ENCODE data around the gene RBP3. TPM values are rescaled to one million over a fixed set of nuclear protein-coding genes. Genes with fewer than 3 reads are reported as not detected.

The RBP3 gene
- polyA plus RNA-seq, 1 donor from 2014 or later: not detected

DNA sequence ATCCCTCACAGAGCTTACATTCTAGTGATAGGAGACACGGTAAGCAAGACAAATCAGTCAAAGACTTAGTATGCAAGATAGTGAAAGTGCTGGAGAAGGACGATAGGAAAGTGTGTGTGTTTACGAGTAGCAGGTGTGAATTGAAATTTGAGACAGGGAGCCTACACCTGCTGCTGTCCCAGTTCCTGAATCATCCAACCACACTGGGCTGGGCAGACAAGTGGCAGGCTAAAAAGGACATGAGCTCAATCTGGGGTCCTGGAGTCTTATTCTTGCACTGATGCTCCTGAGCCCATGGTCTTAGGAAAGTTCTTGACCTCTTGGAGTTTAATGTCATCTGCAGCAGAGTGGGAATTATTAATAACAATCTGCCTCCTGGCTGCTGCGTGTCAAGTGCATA is 16.2 kb downstream of the RBP3 start:
- Histone ChIP-seq H2AFZ (ENCODE audit: low read depth, low read length) (no peak overlapping the region), H3K27ac (ENCODE audit: low read length) (no peak overlapping the region), H3K4me3 (ENCODE audit: low read length) (no peak overlapping the region), H3K36me3 (ENCODE audit: insufficient read depth, low read length) (no peaks in the 10 kb centered on the region), H3K4me2 (ENCODE audit: low read length) (no peak overlapping the region), H3F3A (ENCODE audit: insufficient read depth, low read length, poor library complexity, severe bottlenecking) (no peaks in the 10 kb centered on the region), H3K9me3 (ENCODE audit: low read length) (no peaks in the 10 kb centered on the region), H4K20me1 (ENCODE audit: insufficient read depth) (no peaks in the 10 kb centered on the region), H3K9me2 (ENCODE audit: insufficient read depth, low read length) (no peaks in the 10 kb centered on the region), H3K9ac (ENCODE audit: low read length) (no peak overlapping the region), H3K79me2 (replicated peaks; ENCODE audit: insufficient read depth, low read length) (no peaks in the 10 kb centered on the region), H3K27me3 (ENCODE audit: insufficient read depth, low read depth, low read length) (no peaks in the 10 kb centered on the region)
- no peak for TF ChIP-seq EP300 (conservative IDR thresholded peaks at IDR 0.05; ENCODE audit: poor library complexity, severe bottlenecking)
- TF ChIP-seq, protein P1, sequence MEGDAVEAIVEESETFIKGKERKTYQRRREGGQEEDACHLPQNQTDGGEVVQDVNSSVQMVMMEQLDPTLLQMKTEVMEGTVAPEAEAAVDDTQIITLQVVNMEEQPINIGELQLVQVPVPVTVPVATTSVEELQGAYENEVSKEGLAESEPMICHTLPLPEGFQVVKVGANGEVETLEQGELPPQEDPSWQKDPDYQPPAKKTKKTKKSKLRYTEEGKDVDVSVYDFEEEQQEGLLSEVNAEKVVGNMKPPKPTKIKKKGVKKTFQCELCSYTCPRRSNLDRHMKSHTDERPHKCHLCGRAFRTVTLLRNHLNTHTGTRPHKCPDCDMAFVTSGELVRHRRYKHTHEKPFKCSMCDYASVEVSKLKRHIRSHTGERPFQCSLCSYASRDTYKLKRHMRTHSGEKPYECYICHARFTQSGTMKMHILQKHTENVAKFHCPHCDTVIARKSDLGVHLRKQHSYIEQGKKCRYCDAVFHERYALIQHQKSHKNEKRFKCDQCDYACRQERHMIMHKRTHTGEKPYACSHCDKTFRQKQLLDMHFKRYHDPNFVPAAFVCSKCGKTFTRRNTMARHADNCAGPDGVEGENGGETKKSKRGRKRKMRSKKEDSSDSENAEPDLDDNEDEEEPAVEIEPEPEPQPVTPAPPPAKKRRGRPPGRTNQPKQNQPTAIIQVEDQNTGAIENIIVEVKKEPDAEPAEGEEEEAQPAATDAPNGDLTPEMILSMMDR (IDR thresholded peaks at IDR 0.05; ENCODE audit: poor library complexity, severe bottlenecking): no peak
- TF ChIP-seq, protein P2, sequence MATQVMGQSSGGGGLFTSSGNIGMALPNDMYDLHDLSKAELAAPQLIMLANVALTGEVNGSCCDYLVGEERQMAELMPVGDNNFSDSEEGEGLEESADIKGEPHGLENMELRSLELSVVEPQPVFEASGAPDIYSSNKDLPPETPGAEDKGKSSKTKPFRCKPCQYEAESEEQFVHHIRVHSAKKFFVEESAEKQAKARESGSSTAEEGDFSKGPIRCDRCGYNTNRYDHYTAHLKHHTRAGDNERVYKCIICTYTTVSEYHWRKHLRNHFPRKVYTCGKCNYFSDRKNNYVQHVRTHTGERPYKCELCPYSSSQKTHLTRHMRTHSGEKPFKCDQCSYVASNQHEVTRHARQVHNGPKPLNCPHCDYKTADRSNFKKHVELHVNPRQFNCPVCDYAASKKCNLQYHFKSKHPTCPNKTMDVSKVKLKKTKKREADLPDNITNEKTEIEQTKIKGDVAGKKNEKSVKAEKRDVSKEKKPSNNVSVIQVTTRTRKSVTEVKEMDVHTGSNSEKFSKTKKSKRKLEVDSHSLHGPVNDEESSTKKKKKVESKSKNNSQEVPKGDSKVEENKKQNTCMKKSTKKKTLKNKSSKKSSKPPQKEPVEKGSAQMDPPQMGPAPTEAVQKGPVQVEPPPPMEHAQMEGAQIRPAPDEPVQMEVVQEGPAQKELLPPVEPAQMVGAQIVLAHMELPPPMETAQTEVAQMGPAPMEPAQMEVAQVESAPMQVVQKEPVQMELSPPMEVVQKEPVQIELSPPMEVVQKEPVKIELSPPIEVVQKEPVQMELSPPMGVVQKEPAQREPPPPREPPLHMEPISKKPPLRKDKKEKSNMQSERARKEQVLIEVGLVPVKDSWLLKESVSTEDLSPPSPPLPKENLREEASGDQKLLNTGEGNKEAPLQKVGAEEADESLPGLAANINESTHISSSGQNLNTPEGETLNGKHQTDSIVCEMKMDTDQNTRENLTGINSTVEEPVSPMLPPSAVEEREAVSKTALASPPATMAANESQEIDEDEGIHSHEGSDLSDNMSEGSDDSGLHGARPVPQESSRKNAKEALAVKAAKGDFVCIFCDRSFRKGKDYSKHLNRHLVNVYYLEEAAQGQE (IDR thresholded peaks at IDR 0.05; ENCODE audit: borderline replicate concordance): no peak
- TF ChIP-seq RAD21 (conservative IDR thresholded peaks at IDR 0.05): no peak
- no peak for TF ChIP-seq TAF1 (IDR thresholded peaks at IDR 0.05; ENCODE audit: low read depth)
- TF ChIP-seq EZH2 (IDR thresholded peaks at IDR 0.05; ENCODE audit: borderline replicate concordance, insufficient read depth, low read length, poor library complexity, severe bottlenecking): no peak
- no peak for TF ChIP-seq MXI1 (conservative IDR thresholded peaks at IDR 0.05; ENCODE audit: poor library complexity, severe bottlenecking)
- TF ChIP-seq SMC3 (conservative IDR thresholded peaks at IDR 0.05; ENCODE audit: poor library complexity): no peak
- no peak for TF ChIP-seq POLR2AphosphoS5 (IDR thresholded peaks at IDR 0.05)

- H3K4me2 ChIP-seq (ENCODE audit: low read length): no peak overlapping the region
Measured at GRCh38 chr10:47364911-47365310, 16.7 kb downstream of the RBP3 start.

More at GRCh38 chr10:47364911-47365310, 16.7 kb downstream of the RBP3 start:
- H3K9ac ChIP-seq (ENCODE audit: low read length): no peak overlapping the region
- H3K9me2 ChIP-seq (ENCODE audit: insufficient read depth, low read length): no peaks in the 10 kb centered on the region
- H3K36me3 ChIP-seq (ENCODE audit: insufficient read depth, low read length): no peaks in the 10 kb centered on the region
- TF ChIP-seq POLR2AphosphoS5 (IDR thresholded peaks at IDR 0.05) (no peak), EP300 (conservative IDR thresholded peaks at IDR 0.05; ENCODE audit: poor library complexity, severe bottlenecking) (no peak), SMC3 (conservative IDR thresholded peaks at IDR 0.05; ENCODE audit: poor library complexity) (no peak), EZH2 (IDR thresholded peaks at IDR 0.05; ENCODE audit: borderline replicate concordance, insufficient read depth, low read length, poor library complexity, severe bottlenecking) (no peak), MXI1 (conservative IDR thresholded peaks at IDR 0.05; ENCODE audit: poor library complexity, severe bottlenecking) (no peak), TAF1 (IDR thresholded peaks at IDR 0.05; ENCODE audit: low read depth) (no peak), RAD21 (conservative IDR thresholded peaks at IDR 0.05) (no peak)
- TF ChIP-seq, protein P1 (IDR thresholded peaks at IDR 0.05; ENCODE audit: poor library complexity, severe bottlenecking): no peak
- TF ChIP-seq, protein P2 (IDR thresholded peaks at IDR 0.05; ENCODE audit: borderline replicate concordance): no peak
- no peaks in the 10 kb centered on the region for H3K27me3 ChIP-seq (ENCODE audit: insufficient read depth, low read depth, low read length)
- H3K9me3 ChIP-seq (ENCODE audit: low read length): no peaks in the 10 kb centered on the region
- no peak overlapping the region for H2AFZ ChIP-seq (ENCODE audit: low read depth, low read length)
- H3F3A ChIP-seq (ENCODE audit: insufficient read depth, low read length, poor library complexity, severe bottlenecking): no peaks in the 10 kb centered on the region
- no peak overlapping the region for H3K27ac ChIP-seq (ENCODE audit: low read length)
- H3K4me3 ChIP-seq (ENCODE audit: low read length): no peak overlapping the region
- no peaks in the 10 kb centered on the region for H3K79me2 ChIP-seq (replicated peaks; ENCODE audit: insufficient read depth, low read length)
- no peaks in the 10 kb centered on the region for H4K20me1 ChIP-seq (ENCODE audit: insufficient read depth)

Measured in neural cell (in vitro differentiated cells).